Stimulated activated CD4-positive, alpha-beta T cell treated with anti-CD3 and anti-CD28 coated beads, TNF-alpha, amount 100 ng/mL, for 1 hour (primary cell): ENCODE results near the gene WDR7.

Experiments used
- DNase-seq, 3 donors: peaks; one replicate each; pipeline ENCODE4 v3.0.0-alpha.2; 2020; ENCODE audit warnings: low read depth in 3 of 3, low spot score in 1 of 3

Gene WDR7

GRCh38 chr18:57073501-57074187 is 422.5 kb downstream of the WDR7 start:
- no peak for DNase-seq

GRCh38 chr18:57075716-57076400 is 424.7 kb downstream of the WDR7 start:
- DNase-seq = no peak

GRCh38 chr18:57077005-57077765 is 426.0 kb downstream of the WDR7 start:
- DNase-seq = no peak

GRCh38 chr18:57077786-57078552 is 426.8 kb downstream of the WDR7 start:
- no peak for DNase-seq

- DNase-seq = no peak
These were observed 427.5 kb downstream of the WDR7 start for GRCh38 chr18:57078614-57079013.

DNA sequence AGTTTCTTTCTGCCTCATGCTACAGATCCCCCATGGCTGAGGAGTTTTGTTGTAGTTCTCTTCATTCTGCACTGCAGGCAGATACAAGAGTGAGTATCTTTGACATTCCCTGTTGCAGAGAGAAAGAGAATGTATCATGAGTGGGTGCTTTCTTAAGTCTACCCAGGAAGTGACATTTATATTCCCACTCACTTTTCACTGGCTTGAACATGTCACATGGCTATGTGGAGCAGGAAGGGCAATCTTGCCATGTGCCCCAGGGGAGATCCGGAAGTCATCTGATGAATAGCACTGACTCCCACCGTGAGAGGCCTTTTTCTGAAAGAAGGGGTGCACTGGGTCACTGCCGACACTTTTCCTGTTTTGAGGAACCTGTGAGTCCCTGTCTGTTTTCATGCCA is 429.3 kb downstream of the WDR7 start:
- no peak for DNase-seq

GRCh38 chr18:57081899-57082298 is 430.7 kb downstream of the WDR7 start:
- DNase-seq = no peak

- no peak for DNase-seq
These were observed 432.3 kb downstream of the WDR7 start for GRCh38 chr18:57083485-57083884.

- no peak for DNase-seq
These were observed 433.4 kb downstream of the WDR7 start for GRCh38 chr18:57084331-57085271.

- no peak for DNase-seq
These were observed 434.2 kb downstream of the WDR7 start for GRCh38 chr18:57085371-57085770.

DNA sequence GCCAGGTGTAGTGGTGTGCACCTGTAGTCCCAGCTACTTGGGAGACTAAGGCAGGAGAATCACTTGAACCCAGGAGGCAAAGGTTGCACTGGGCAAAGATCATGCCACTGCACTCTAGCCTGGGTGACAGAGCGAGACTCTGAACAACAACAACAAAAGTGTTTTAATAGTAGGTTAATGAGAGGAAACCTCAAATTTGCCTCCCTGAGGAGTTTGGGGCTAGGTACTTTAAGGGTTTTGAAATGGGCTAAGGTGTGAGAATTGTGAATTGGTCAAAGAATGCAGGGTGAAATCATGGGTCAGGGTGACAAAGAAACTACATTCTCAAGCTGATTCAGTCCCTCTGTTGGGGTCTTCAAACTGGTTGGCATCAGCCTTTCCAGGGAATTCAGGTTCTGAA is 435.0 kb downstream of the WDR7 start:
- DNase-seq = no peak
